NCI-H774 (cell line): ENCODE results near the gene ADGB.
"Not testable (repeated sequence)": the region's sequence is repeated elsewhere in the genome, so short reads cannot be mapped to it uniquely, and the experiment has no call there.

Experiments used
- DNase-seq: peaks from one replicate; lab custom pipeline; 2025; lab: John Stamatoyannopoulos, UW

Gene ADGB

GRCh38 chr6:146768722-146769121 lies 169.9 kb downstream of the ADGB start:
- DNase-seq, result no peak

GRCh38 chr6:146770275-146770964 lies 171.6 kb downstream of the ADGB start:
- no peak for DNase-seq

- DNase-seq, result no peak
These were observed 172.4 kb downstream of the ADGB start for GRCh38 chr6:146770965-146771735.

- DNase-seq, result no peak
These were observed 176.4 kb downstream of the ADGB start for GRCh38 chr6:146775220-146775619.

GRCh38 chr6:146781836-146782235 lies 183.1 kb downstream of the ADGB start:
- DNase-seq, result no peak

- DNase-seq, result peak; percentile 49
These were observed 186.3 kb downstream of the ADGB start for GRCh38 chr6:146785001-146785585.

GRCh38 chr6:146787876-146788508 lies 189.2 kb downstream of the ADGB start:
- no peak for DNase-seq

GRCh38 chr6:146790561-146791091 lies 191.9 kb downstream of the ADGB start:
- no peak for DNase-seq

GRCh38 chr6:146791930-146792329 lies 193.2 kb downstream of the ADGB start:
- no peak for DNase-seq

GRCh38 chr6:146793218-146793617 lies 194.4 kb downstream of the ADGB start:
- not testable (repeated sequence) for DNase-seq

- DNase-seq, result no peak
These were observed 196.8 kb downstream of the ADGB start for GRCh38 chr6:146795479-146796133.

GRCh38 chr6:146803167-146803566 lies 204.4 kb downstream of the ADGB start:
- not testable (repeated sequence) for DNase-seq

GRCh38 chr6:146803601-146804000 lies 204.8 kb downstream of the ADGB start:
- DNase-seq, result no peak

GRCh38 chr6:146805546-146806325 lies 207.0 kb downstream of the ADGB start:
- DNase-seq, result no peak

GRCh38 chr6:146809014-146809413 lies 210.2 kb downstream of the ADGB start:
- DNase-seq, result not testable (repeated sequence)

GRCh38 chr6:146812811-146813321 lies 214.1 kb downstream of the ADGB start:
- not testable (repeated sequence) for DNase-seq

- no peak for DNase-seq
These were observed 214.8 kb downstream of the ADGB start for GRCh38 chr6:146813554-146813953.

GRCh38 chr6:146814148-146814750 lies 215.5 kb downstream of the ADGB start:
- DNase-seq, result no peak

GRCh38 chr6:146815511-146816462 lies 217.0 kb downstream of the ADGB start:
- not testable (repeated sequence) for DNase-seq
